WERI-Rb-1 (cell line): Measurements from ENCODE around the gene DAZL.

Experiments used
- DNase-seq: peaks from one replicate; pipeline ENCODE4 v3.0.0-alpha.2; 2020
- H3K27ac ChIP-seq: fragments of 250-450 bp; sonication (Bioruptor Pico); 2 replicates; pipeline ENCODE4 v1.5.1; 2020; ENCODE audit warnings: mild to moderate bottlenecking, moderate library complexity
- H3K27me3 ChIP-seq: fragments of 250-450 bp; sonication (Bioruptor Pico); 2 replicates; pipeline ENCODE4 v1.5.1; 2021; ENCODE audit warnings: mild to moderate bottlenecking, low read depth, moderate library complexity; ENCODE audit not compliant: insufficient read depth, severe bottlenecking
- H3K36me3 ChIP-seq: fragments of 250-450 bp; sonication (Bioruptor Pico); 2 replicates; pipeline ENCODE4 v1.5.1; 2020; ENCODE audit warnings: mild to moderate bottlenecking, moderate library complexity
- H3K4me3 ChIP-seq: 2 replicates; pipeline ENCODE4 v1.5.1; 2011; ENCODE audit warnings: low read depth, mild to moderate bottlenecking, control low read depth, low read length
- H3K9me3 ChIP-seq: fragments of 250-450 bp; sonication (Bioruptor Pico); 2 replicates; pipeline ENCODE4 v1.5.1; 2021; ENCODE audit warnings: mild to moderate bottlenecking, moderate library complexity; ENCODE audit not compliant: severe bottlenecking
- TF ChIP-seq, protein P1 (sequence below): IDR thresholded peaks from 2 replicates; pipeline ENCODE4 v1.5.1; 2011; ENCODE audit warnings: low read depth, mild to moderate bottlenecking, control low read depth, inconsistent platforms, low read length

Gene DAZL

DNA sequence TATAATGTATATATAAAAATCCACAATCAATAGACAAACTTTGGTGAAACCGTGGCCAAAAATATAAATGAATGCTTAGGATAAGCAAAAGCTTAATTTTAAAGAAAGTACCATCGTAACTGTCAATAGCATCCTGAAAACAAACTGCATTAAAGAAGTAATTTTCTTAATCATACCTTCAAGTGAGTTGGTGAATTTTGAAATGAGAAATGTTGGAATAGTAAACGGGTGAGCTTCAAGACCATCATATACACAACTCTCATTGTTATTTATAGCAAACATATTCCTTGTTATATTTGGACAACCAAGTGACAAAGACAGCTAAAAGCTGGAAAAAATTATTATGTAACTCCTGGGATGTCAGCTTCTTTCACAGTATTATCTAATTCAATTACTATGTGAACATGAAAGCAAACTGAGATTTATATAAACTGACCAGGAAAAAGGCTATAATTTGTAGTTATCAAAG is 3.7 kb downstream of the DAZL start:
- no peak overlapping the region for H3K27ac ChIP-seq
- H3K9me3 ChIP-seq = no peaks in the 10 kb centered on the region
- H3K27me3 ChIP-seq = no peaks in the 10 kb centered on the region
- DNase-seq = no peak
- H3K4me3 ChIP-seq = no peak overlapping the region
- TF ChIP-seq, protein P1, sequence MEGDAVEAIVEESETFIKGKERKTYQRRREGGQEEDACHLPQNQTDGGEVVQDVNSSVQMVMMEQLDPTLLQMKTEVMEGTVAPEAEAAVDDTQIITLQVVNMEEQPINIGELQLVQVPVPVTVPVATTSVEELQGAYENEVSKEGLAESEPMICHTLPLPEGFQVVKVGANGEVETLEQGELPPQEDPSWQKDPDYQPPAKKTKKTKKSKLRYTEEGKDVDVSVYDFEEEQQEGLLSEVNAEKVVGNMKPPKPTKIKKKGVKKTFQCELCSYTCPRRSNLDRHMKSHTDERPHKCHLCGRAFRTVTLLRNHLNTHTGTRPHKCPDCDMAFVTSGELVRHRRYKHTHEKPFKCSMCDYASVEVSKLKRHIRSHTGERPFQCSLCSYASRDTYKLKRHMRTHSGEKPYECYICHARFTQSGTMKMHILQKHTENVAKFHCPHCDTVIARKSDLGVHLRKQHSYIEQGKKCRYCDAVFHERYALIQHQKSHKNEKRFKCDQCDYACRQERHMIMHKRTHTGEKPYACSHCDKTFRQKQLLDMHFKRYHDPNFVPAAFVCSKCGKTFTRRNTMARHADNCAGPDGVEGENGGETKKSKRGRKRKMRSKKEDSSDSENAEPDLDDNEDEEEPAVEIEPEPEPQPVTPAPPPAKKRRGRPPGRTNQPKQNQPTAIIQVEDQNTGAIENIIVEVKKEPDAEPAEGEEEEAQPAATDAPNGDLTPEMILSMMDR = no peak
- H3K36me3 ChIP-seq = no peaks in the 10 kb centered on the region

DNA sequence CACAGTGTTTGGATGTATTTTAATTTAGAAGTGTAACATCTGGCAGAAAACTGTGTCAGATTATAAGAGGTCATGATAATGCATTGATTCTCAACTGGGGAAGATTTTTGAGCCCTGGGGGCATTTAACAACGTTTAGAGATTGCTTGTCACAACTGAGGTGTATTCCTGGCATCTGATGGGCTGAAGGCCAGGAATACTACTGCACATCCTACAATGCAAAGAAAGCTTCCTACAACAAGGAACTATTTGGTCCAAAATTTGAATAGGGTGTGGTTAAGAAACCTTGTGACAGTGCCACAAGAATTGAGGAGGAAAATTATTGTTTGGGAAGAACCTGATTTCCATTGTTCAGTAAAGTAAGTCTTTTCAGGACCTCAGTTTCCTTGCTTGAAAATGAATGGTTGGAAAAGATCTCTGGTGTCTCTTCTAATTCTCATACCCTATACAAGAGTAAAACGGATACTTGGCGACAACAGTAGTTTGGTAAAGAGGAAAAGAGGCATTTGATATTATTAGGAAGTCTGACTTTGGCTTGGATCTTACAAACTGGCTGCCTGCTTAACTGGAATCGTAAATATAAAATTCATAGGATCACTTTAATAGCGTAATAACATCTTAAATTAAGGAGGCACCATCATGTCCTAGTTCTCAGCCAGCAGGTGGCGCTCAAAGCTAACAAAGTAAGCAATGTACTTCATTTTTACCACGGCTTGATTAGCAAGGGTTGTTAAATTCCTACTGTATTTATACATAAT is 4.3 kb downstream of the DAZL start:
- Histone ChIP-seq H3K27me3 (no peaks in the 10 kb centered on the region), H3K4me3 (no peak overlapping the region), H3K9me3 (no peaks in the 10 kb centered on the region), H3K27ac (no peak overlapping the region), H3K36me3 (no peaks in the 10 kb centered on the region)
- peak; percentile 68 for DNase-seq
- TF ChIP-seq, protein P1 = peak; percentile 44

DNA sequence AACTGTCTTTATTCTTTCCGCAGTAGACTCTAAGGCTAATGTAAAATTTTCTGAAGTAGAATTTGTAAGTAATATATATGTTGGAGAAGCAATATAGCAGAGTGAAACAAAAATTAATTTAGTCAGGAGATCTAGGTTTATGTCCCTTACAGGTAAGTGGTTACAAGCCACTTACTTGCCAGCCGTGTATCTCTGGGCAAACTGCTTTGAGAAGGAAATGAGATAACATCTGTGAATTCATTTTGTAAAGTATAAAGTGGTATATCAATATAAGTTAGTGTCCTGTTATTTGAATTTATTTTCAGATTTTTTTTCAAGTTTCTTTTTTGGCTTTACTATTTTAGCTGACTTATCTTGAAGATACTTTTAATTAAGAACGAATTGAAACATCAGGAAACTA is 5.5 kb downstream of the DAZL start:
- Histone ChIP-seq H3K27me3 (no peaks in the 10 kb centered on the region), H3K9me3 (no peaks in the 10 kb centered on the region), H3K36me3 (no peaks in the 10 kb centered on the region), H3K4me3 (no peak overlapping the region), H3K27ac (no peak overlapping the region)
- TF ChIP-seq, protein P1 = no peak
- no peak for DNase-seq

DNA sequence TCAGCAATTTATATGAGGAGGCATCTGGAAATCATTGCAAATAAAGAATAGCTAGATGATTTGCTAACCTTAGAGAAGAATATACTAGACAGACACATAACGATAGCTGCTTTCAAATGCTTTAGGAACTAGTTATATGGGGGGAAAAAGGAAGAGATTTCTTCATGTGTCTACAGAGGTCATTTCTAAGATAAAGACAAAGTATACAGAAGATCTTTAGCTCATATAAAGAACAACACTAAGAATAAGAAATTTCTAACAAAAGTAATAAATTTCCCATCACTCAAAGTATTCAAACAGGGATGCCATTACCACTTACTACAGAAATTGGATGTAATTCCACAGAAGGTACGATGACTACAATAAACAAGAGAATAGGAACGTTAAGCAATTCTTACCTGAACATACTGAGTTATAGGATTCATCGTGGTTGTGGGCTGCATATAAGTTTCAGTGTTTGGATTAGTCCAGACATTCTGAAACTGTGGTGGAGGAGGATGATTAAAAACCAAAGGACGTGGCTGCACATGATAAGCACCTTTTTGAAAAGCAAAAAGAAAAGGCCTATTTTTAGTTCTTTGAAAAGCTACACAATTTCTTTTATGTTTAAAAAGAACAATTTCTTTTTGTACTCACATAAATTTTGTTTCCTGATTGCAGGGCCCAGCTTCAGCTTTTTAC is 8.7 kb downstream of the DAZL start:
- no peaks in the 10 kb centered on the region for H3K9me3 ChIP-seq
- no peak for DNase-seq
- no peaks in the 10 kb centered on the region for H3K36me3 ChIP-seq
- no peak overlapping the region for H3K4me3 ChIP-seq
- no peak overlapping the region for H3K27ac ChIP-seq
- H3K27me3 ChIP-seq = no peaks in the 10 kb centered on the region
- TF ChIP-seq, protein P1 = no peak

DNA sequence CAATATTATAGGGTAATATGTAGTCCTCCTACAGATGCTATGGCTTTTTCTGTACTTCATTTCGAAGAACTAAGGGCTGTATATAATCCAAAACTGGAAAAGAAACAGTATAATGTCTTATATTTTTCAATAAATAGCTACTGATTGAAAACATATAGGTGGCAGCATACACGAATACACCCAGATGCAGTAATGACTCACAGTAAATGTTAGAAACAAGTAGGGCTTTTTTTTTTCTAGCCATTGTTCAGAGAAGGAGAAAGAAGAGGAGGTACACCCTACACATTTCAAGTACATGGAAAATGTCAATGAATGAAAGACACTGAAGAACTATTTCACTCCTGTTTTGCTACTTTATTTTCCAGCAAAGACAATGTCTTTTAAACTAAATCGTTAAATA is 9.4 kb downstream of the DAZL start:
- no peaks in the 10 kb centered on the region for H3K9me3 ChIP-seq
- DNase-seq = no peak
- H3K36me3 ChIP-seq = no peaks in the 10 kb centered on the region
- TF ChIP-seq, protein P1 = no peak
- H3K27ac ChIP-seq = no peak overlapping the region
- no peaks in the 10 kb centered on the region for H3K27me3 ChIP-seq
- H3K4me3 ChIP-seq = no peak overlapping the region
